Effector CD8-positive, alpha-beta T cell (primary cell): ENCODE measurements around the gene MAN1A2.

Experiments used
- DNase-seq: peaks from one replicate; lab custom pipeline; 2025; lab: John Stamatoyannopoulos, UW

MAN1A2 gene

DNA sequence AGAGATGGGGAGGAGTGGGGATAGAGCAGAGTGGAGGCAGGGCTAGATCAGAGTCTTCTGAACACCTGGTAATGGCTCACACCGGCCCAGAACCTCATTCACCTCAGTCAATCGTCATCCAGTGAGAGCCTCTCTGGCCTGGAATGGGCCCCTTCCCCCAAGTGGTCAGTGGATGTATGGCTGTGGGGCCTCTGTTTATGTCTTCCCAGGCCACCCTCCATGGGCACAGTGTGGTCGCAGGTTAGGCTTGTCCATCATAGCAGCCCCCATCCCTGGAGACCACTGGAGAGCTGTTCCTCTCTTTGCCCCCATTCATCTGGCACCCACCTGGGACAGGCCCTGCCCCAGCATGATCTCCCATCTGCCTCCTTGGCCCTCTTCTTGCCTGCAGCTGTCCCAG lies 209.0 kb downstream of the MAN1A2 start:
- no peak for DNase-seq

DNA sequence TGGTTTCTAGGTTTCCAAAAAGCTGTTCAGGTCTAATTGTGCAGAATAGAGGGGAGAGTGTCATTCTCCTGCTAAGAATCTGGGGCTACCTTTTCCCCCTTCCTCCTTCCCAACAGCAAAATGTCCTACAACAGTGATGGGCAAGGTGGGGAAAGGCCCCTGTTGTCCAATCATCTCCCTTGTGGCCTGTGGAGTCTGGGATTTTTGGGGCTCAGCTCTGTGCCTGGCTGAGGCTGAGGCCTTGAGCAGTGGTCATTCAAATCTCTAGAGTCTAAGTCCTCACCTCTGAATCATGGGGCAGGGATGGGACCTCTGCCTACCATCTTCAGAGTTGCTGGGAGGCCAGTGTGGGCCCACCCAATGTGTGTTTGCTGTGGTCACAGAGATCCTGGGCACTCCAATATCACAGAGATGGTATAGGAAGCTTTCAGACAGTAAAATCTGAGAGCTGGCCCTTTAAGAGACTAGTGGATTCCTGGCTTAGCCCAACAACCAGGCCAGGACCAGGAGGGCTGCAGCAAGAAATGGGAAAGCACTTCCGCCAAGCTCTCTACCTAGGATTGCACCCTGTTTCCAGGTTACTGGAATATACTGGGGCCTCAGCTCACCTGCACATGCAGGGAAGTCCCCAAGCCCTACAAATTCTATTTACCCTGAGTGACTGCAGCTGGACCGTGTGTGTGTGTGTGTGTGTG lies 210.1 kb downstream of the MAN1A2 start:
- DNase-seq, result no peak

DNA sequence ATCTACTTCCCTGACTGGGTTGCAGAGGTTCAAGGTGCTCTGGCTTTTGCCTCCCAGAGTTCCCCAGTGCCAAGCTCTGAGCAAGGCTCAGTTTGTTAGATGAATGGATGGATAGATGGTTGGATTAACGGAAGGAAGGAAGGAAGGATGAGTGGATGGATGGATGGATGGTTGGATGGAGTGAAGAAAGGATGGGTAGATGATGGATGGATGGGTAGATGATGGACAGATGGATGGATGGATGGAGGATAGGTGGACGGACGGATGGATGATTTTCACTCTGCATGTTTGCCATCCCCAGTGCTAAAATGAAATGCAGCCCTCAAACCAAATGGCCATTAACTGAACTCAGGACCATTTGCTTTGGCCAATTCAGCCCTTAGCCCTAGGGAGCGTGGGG lies 211.2 kb downstream of the MAN1A2 start:
- no peak for DNase-seq
